H1 (cell line): ENCODE measurements around the gene LRRFIP1. TPM values are rescaled to one million over a fixed set of nuclear protein-coding genes. Genes with fewer than 3 reads are reported as not detected.

Source experiments
- KDM1A ChIP-seq: fragments of 200-600, 300-600 bp; sonication (generic); IDR thresholded peaks from 2 replicates; pipeline ENCODE4 v1.7.1; 2016; ENCODE audit warnings: mild to moderate bottlenecking, low read length, borderline replicate concordance
- SP4 ChIP-seq: IDR thresholded peaks from 2 replicates; pipeline ENCODE4 v1.6.1; 2012; ENCODE audit warnings: low read length, inconsistent platforms
- polyA plus RNA-seq, 7 experiments: library from polyadenylated mRNA; depleted of rRNA in 3 of 7; stranded (reverse) in 5 of 7; unstranded in 2 of 7; fragments of >200 nt in 5 of 7; fragments of 200-250 nt in 2 of 7; gene quantifications; 1 replicate in 5 of 7; 2 replicates in 1 of 7; 4 replicates in 1 of 7; pipeline versions ENCODE4 v1.2.1 to v1.2.3, GENCODE V29; 2011 to 2013; ENCODE audit warnings: missing spikeins in 2 of 7, mixed read lengths in 2 of 7
- total RNA-seq: library from RNA; stranded (reverse); fragmentation: NEBNext Ultra II Directional; extraction: Animal tissue kit (Norgen Biotek cat#: 25700); gene quantifications from 2 replicates; pipeline ENCODE4 v1.2.1, GENCODE V29; 2021

LRRFIP1 gene
- total and polyA plus RNA-seq, 2 of the 8 experiments (the other 6 are each of a cell fraction or from before 2014, with no cell fraction given), result 12.1 to 75.8 TPM

GRCh38 chr2:237701859-237702390, 74.5 kb downstream of the LRRFIP1 start (continued):
- TF ChIP-seq SP4 (no peak), KDM1A (no peak)
